Panc1 (cell line): ENCODE results near the gene GAMT.

Experiments used
- POLR2AphosphoS5 ChIP-seq: IDR thresholded peaks from 2 replicates; pipeline ENCODE4 v1.6.1; 2012; ENCODE audit warnings: mild to moderate bottlenecking, low read depth, low read length, moderate library complexity
- SIN3A ChIP-seq: IDR thresholded peaks from 2 replicates; pipeline ENCODE4 v1.6.1; 2012; ENCODE audit warnings: low read depth, mild to moderate bottlenecking, low read length, moderate library complexity, borderline replicate concordance; ENCODE audit not compliant: insufficient read depth
- TCF7L2 ChIP-seq: IDR thresholded peaks from 2 replicates; pipeline ENCODE4 v1.6.1; 2011; ENCODE audit warnings: mild to moderate bottlenecking, low read depth, low read length, inconsistent platforms
- TF ChIP-seq, protein P1 (sequence below): fragments of 450-650 bp; IDR thresholded peaks from 2 replicates; pipeline ENCODE4 v1.5.1; 2017; ENCODE audit warnings: mild to moderate bottlenecking
- TF ChIP-seq, protein P2 (sequence below), 2 experiments: IDR thresholded peaks; 2 replicates each; pipeline ENCODE4 v1.6.1; 2011 to 2012; ENCODE audit warnings: low read depth in 2 of 2, control low read depth in 1 of 2, low read length in 1 of 2, mild to moderate bottlenecking in 1 of 2, moderate library complexity in 1 of 2; ENCODE audit not compliant: insufficient read depth in 1 of 2

DNA sequence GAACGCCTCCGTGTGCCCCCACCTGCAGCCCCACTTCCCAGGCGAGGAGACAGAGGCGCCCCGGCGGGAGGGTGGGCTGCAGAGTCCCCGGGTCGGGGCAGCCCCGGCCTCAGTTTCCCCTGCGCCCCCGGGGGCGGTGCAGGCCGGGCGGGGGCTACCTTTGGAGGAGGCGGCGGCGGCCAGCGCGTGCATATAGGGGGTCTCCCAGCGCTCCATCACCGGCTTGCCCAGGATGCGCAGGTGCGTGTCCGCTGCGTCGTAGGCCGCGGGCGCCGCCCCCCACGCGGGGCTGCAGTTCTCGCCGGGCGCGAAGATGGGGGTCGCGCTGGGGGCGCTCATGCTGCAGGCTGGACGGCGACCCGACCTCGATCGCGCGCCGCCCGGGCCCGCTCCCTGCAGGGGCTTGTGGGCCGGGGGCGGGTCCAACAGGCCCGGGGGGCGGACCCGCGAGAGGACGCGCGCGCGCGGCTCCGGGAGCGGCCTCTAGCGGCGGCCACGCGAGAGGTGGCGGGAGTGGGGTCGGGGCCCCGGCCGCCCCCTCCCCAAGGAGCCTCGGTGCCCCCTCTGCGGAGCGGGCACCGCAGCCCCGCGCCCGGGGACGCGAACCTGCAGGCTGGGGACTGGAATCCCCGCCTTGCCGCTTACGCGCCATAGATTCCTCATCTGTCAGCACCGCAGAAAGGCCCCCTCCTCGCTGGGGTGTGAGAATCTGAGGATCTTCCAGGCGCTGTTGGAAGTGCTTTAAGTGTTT is at the start of gene GAMT:
- TF ChIP-seq, protein P1, sequence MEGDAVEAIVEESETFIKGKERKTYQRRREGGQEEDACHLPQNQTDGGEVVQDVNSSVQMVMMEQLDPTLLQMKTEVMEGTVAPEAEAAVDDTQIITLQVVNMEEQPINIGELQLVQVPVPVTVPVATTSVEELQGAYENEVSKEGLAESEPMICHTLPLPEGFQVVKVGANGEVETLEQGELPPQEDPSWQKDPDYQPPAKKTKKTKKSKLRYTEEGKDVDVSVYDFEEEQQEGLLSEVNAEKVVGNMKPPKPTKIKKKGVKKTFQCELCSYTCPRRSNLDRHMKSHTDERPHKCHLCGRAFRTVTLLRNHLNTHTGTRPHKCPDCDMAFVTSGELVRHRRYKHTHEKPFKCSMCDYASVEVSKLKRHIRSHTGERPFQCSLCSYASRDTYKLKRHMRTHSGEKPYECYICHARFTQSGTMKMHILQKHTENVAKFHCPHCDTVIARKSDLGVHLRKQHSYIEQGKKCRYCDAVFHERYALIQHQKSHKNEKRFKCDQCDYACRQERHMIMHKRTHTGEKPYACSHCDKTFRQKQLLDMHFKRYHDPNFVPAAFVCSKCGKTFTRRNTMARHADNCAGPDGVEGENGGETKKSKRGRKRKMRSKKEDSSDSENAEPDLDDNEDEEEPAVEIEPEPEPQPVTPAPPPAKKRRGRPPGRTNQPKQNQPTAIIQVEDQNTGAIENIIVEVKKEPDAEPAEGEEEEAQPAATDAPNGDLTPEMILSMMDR: peak; percentile 84; the same call in 1 of the 2 replicates
- TF ChIP-seq POLR2AphosphoS5 (no peak), TCF7L2 (no peak), SIN3A (no peak)
- TF ChIP-seq, protein P2, sequence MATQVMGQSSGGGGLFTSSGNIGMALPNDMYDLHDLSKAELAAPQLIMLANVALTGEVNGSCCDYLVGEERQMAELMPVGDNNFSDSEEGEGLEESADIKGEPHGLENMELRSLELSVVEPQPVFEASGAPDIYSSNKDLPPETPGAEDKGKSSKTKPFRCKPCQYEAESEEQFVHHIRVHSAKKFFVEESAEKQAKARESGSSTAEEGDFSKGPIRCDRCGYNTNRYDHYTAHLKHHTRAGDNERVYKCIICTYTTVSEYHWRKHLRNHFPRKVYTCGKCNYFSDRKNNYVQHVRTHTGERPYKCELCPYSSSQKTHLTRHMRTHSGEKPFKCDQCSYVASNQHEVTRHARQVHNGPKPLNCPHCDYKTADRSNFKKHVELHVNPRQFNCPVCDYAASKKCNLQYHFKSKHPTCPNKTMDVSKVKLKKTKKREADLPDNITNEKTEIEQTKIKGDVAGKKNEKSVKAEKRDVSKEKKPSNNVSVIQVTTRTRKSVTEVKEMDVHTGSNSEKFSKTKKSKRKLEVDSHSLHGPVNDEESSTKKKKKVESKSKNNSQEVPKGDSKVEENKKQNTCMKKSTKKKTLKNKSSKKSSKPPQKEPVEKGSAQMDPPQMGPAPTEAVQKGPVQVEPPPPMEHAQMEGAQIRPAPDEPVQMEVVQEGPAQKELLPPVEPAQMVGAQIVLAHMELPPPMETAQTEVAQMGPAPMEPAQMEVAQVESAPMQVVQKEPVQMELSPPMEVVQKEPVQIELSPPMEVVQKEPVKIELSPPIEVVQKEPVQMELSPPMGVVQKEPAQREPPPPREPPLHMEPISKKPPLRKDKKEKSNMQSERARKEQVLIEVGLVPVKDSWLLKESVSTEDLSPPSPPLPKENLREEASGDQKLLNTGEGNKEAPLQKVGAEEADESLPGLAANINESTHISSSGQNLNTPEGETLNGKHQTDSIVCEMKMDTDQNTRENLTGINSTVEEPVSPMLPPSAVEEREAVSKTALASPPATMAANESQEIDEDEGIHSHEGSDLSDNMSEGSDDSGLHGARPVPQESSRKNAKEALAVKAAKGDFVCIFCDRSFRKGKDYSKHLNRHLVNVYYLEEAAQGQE (IDR thresholded peaks at IDR 0.05; ENCODE audit: insufficient read depth in 1 of 2, low read depth in 2 of 2, low read length in 1 of 2): no peak
